GM21786 (cell line): ENCODE measurements around the gene VSIR.
A peak's percentile ranks its signal among the peaks of the same experiment; 100 is the strongest.

Source experiments
- ATAC-seq: cut with Tn5 transposase; IDR thresholded peaks from one replicate; pipeline ENCODE4 v1.9.1; 2021; ENCODE audit not compliant: unreplicated experiment

Gene VSIR

GRCh38 chr10:71773221-71773971, at the start of gene VSIR:
Gene VSIR (minus strand): TSS chr10:71773520. CDS start chr10:71773439, 81 bp downstream.
- ATAC-seq: peak; percentile 36

- no peak for ATAC-seq
Measured at GRCh38 chr10:71821909-71822763, 48.8 kb upstream of the VSIR start.

- no peak for ATAC-seq
Measured at GRCh38 chr10:71820966-71821365, 47.6 kb upstream of the VSIR start.

- no peak for ATAC-seq
Measured at GRCh38 chr10:71819985-71820384, 46.7 kb upstream of the VSIR start.

GRCh38 chr10:71819441-71819861, 46.1 kb upstream of the VSIR start:
- no peak for ATAC-seq

GRCh38 chr10:71818674-71819260, 45.4 kb upstream of the VSIR start:
- no peak for ATAC-seq

GRCh38 chr10:71817831-71818655, 44.7 kb upstream of the VSIR start:
- no peak for ATAC-seq

- ATAC-seq: no peak
Measured at GRCh38 chr10:71816936-71817618, 43.8 kb upstream of the VSIR start.

GRCh38 chr10:71816421-71816851, 43.1 kb upstream of the VSIR start:
- ATAC-seq: no peak

- ATAC-seq: no peak
Measured at GRCh38 chr10:71815515-71816130, 42.3 kb upstream of the VSIR start.

GRCh38 chr10:71814922-71815411, 41.6 kb upstream of the VSIR start:
- ATAC-seq: no peak

- ATAC-seq: no peak
Measured at GRCh38 chr10:71812913-71813590, 39.7 kb upstream of the VSIR start.

- ATAC-seq: no peak
Measured at GRCh38 chr10:71812016-71812912, 38.9 kb upstream of the VSIR start.

- ATAC-seq: no peak
Measured at GRCh38 chr10:71811351-71811750, 38.0 kb upstream of the VSIR start.

GRCh38 chr10:71810048-71810750, 36.9 kb upstream of the VSIR start:
- ATAC-seq: no peak

GRCh38 chr10:71809628-71810027, 36.3 kb upstream of the VSIR start:
- ATAC-seq: no peak
